ENCODE data around the gene CRB1. TPM values are rescaled to one million over a fixed set of nuclear protein-coding genes. Genes with fewer than 3 reads are reported as not detected.

Gene CRB1
- total RNA-seq, 3 donors from 2014 or later = 0.51 TPM; not detected in 2

DNA sequence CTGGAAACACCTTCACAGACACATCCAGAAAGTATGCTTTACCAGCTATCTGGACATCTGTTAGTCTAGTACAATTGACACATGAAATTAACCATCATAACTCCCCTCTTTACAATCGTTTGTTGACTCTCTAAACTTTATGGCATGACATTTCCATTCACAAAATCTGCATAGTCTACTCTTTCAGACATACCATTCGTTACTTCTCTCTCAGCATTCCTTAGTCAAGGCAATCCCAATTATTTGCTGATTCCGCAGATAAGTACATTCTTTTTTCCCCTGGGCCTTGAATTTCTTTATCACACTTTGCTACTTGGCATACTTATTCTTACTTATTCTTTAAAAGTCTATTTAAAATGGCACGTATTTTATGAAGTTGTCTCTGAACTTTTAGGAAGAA, 15.1 kb upstream of the CRB1 start:
- H3K4me1 ChIP-seq (ENCODE audit: low read depth) = no peaks in the 10 kb centered on the region
- DNase-seq (no peak), ATAC-seq (no peak)
- no peak overlapping the region for H3K4me3 ChIP-seq
- H3K9me3 ChIP-seq = no peaks in the 10 kb centered on the region
- intact Hi-C loops (cut with DNase I, micrococcal nuclease) = no loop called here
- no peak for TF ChIP-seq CTCF (IDR thresholded peaks at IDR 0.05)
- H3K36me3 ChIP-seq (ENCODE audit: low read depth) = no peaks in the 10 kb centered on the region

GRCh38 chr1:197254866-197255265, 13.2 kb upstream of the CRB1 start:
- Histone ChIP-seq H3K9me3 (no peaks in the 10 kb centered on the region), H3K36me3 (ENCODE audit: low read depth) (no peaks in the 10 kb centered on the region), H3K4me3 (no peak overlapping the region), H3K4me1 (ENCODE audit: low read depth) (no peaks in the 10 kb centered on the region)
- TF ChIP-seq CTCF (IDR thresholded peaks at IDR 0.05) = no peak
- DNase-seq = no peak
- intact Hi-C loops (cut with DNase I, micrococcal nuclease) = no loop called here
- ATAC-seq = no peak

DNA sequence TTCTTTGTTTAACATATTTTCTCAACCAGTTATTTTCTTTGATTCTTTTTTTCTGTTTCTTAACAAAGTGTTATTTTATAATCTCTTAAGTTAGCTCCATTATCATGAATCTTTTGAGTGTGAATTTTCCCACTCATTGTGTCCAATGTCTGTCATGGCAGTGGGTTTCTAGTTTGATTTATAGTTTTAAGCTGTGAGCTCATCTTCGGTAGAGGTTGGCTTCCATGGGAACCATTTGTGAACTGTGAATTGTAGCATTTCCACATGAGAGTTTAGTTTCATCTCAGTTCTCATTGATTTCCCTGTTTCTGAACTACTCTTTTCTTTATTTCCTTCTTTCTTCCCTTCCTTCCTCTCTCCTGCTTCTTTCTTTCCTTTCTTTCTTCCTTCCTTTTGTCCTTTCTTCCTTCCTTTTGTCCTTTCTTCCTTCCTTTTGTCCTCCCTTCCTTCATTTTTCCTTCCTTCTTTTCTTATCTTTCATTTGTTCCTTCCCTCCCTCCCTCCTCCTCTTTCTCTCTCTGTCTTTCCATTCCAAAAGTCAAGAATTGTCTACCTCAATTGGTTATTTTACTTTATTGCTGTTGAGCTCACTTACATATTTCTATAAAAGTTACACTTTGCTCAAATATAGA, 3.0 kb upstream of the CRB1 start:
- no peak for ATAC-seq
- Histone ChIP-seq H3K9me3 (no peaks in the 10 kb centered on the region), H3K36me3 (ENCODE audit: low read depth) (no peaks in the 10 kb centered on the region), H3K4me1 (ENCODE audit: low read depth) (no peaks in the 10 kb centered on the region), H3K4me3 (no peak overlapping the region)
- intact Hi-C loops (cut with DNase I, micrococcal nuclease) = no loop called here
- TF ChIP-seq CTCF (IDR thresholded peaks at IDR 0.05) = no peak
- DNase-seq = no peak

GRCh38 chr1:197269053-197269452, 1.0 kb downstream of the CRB1 start:
- Histone ChIP-seq H3K4me3 (no peak overlapping the region), H3K4me1 (ENCODE audit: low read depth) (no peaks in the 10 kb centered on the region), H3K36me3 (ENCODE audit: low read depth) (no peaks in the 10 kb centered on the region), H3K9me3 (no peaks in the 10 kb centered on the region)
- no peak for TF ChIP-seq CTCF (IDR thresholded peaks at IDR 0.05)
- intact Hi-C loops (cut with DNase I, micrococcal nuclease) = no loop called here
- DNase-seq = no peak
- no peak for ATAC-seq

- Histone ChIP-seq H3K9me3 (no peaks in the 10 kb centered on the region), H3K36me3 (ENCODE audit: low read depth) (no peaks in the 10 kb centered on the region), H3K4me1 (ENCODE audit: low read depth) (no peaks in the 10 kb centered on the region), H3K4me3 (no peak overlapping the region)
- ATAC-seq (no peak), DNase-seq (no peak)
- intact Hi-C loops (cut with DNase I, micrococcal nuclease) = no loop called here
- no peak for TF ChIP-seq CTCF (IDR thresholded peaks at IDR 0.05)
Measured at GRCh38 chr1:197272791-197273190, 4.7 kb downstream of the CRB1 start.

GRCh38 chr1:197277166-197277565, 9.1 kb downstream of the CRB1 start:
- Histone ChIP-seq H3K4me1 (ENCODE audit: low read depth) (no peaks in the 10 kb centered on the region), H3K9me3 (no peaks in the 10 kb centered on the region), H3K4me3 (no peak overlapping the region), H3K36me3 (ENCODE audit: low read depth) (no peaks in the 10 kb centered on the region)
- ATAC-seq (no peak), DNase-seq (no peak)
- intact Hi-C loops (cut with DNase I, micrococcal nuclease) = no loop called here
- TF ChIP-seq CTCF (IDR thresholded peaks at IDR 0.05) = no peak

Measured in mucosa of descending colon (tissue), 3 donors.